Central memory CD8-positive, alpha-beta T cell (primary cell): ENCODE data around the gene C1QTNF12.
A peak's percentile ranks its signal among the peaks of the same experiment; 100 is the strongest.

Experiments used
- ATAC-seq: fragments of 150-1000 bp; cut with Tn5 transposase; replicated peaks from 2 replicates; pipeline ENCODE4 v1.10.0; 2022; ENCODE audit warnings: mild to moderate bottlenecking, moderate FRiP score, moderate number of reproducible peaks; ENCODE audit not compliant: poor library complexity, severe bottlenecking; ENCODE audit errors: extremely low read depth
- DNase-seq, 2 donors: peaks; one replicate each; pipeline ENCODE4 v3.0.0; 2021; ENCODE audit warnings: low spot score in 2 of 2
- H3K27ac Mint-ChIP-seq: one replicate; pipeline ENCODE4 v1.8.0; 2022; ENCODE audit warnings: low read depth, mild to moderate bottlenecking, moderate library complexity, mixed read lengths
- H3K27me3 Mint-ChIP-seq: one replicate; pipeline ENCODE4 v1.8.0; 2022; ENCODE audit warnings: mixed read lengths
- H3K36me3 Mint-ChIP-seq: one replicate; pipeline ENCODE4 v1.8.0; 2022; ENCODE audit warnings: mild to moderate bottlenecking, moderate library complexity, mixed read lengths; ENCODE audit not compliant: insufficient read depth
- H3K4me1 Mint-ChIP-seq: one replicate; pipeline ENCODE4 v1.8.0; 2022; ENCODE audit warnings: mixed read lengths
- H3K4me3 Mint-ChIP-seq: one replicate; pipeline ENCODE4 v1.8.0; 2022; ENCODE audit warnings: mild to moderate bottlenecking, moderate library complexity, mixed read lengths
- H3K9me3 Mint-ChIP-seq: one replicate; pipeline ENCODE4 v1.8.0; 2022; ENCODE audit warnings: mixed read lengths

Gene C1QTNF12

DNA sequence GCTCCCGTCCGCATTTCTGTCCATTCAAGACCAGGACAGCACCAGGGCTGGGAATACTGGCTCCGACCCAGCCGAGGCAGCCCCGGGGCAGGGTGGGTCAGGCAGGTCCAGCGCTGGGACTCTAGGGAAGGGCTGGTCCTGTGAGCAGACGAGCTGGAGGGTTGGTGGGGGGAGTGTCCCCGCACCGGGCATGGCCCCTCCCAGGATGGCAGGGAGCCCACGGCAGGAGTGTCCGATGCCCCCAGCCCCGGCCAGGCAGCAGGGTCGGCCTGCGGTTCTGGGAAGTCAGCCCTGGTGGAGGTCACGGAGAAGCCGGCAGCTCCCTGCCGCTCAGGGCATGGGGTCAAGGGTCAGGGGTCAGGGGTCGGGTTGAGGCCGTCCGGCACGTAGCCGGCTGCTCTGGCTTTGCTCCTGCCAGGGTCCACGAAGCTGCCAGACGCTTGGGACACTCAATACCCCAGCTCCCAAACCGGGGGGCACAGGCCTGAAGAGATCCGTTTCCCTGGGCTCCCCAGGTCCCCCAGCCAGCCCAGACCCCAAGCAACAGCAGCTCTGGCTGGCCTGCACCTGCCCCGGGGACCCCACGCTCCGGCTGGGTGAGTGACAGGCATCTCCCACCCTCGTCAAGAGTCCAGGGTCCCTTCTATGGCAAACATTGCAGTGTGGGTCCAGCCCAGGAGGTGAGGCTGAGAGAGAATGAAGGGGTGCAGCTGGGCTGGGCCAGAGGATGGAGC is 6.7 kb downstream of the C1QTNF12 start:
- Mint-ChIP-seq H3K4me3 (no peak overlapping the region), H3K27me3 (no peaks in the 10 kb centered on the region), H3K4me1 (no peaks in the 10 kb centered on the region), H3K36me3 (no peaks in the 10 kb centered on the region), H3K27ac (no peak overlapping the region), H3K9me3 (no peaks in the 10 kb centered on the region)
- no peak for DNase-seq
- ATAC-seq: no peak

DNA sequence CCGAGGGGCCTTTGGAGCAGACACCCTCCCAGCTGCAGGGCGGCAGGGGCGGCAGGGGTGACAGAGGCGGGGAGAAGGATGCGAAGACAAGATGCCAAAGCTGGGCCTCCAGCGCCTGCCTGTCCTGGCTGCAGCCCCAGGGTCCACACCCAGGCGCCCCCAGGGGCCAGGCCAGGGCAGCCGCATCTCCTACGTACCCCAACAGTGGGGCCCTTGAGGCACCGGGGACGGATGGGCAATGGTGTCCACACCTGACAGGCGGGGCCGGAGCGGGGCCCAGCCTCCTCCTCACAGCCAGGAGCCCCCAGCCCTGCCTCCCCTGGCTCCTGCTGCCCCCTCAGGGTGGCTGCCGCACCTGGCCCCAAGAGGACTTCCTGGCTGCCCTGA is 7.3 kb downstream of the C1QTNF12 start:
- Mint-ChIP-seq H3K36me3 (no peaks in the 10 kb centered on the region), H3K4me1 (peaks cover 5% of the 10 kb centered on the region)
- ATAC-seq: no peak

DNA sequence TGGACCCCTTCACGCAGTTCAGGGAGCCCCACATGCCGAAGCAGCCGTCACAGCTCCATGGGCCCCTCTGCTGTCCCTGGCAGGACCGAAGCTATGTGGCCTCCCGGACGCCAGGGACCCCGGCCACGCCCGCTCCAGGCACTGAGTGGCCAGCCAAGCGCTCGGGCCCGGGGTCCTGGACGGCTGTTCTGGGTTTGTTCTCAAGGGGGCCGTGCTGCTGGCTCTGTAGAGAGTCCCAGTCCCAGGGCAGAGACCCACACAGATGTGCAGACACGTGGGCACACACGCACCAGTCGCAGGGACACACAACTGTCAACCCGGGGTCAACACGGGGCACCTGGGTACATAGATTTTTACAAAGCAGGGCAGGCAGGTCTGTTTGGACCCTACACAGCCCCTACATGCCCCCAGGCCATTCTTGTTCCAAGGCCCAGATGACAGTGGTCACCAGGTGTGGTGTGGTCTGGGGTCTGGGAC is 7.8 kb downstream of the C1QTNF12 start:
- Mint-ChIP-seq H3K27me3 (no peaks in the 10 kb centered on the region), H3K4me3 (no peak overlapping the region)

More for the DNA sequence above, 7.3 kb downstream of the C1QTNF12 start:
- H3K9me3 Mint-ChIP-seq: no peaks in the 10 kb centered on the region
- no peak overlapping the region for H3K4me3 Mint-ChIP-seq
- DNase-seq: no peak
- no peak overlapping the region for H3K27ac Mint-ChIP-seq
- no peaks in the 10 kb centered on the region for H3K27me3 Mint-ChIP-seq

DNA sequence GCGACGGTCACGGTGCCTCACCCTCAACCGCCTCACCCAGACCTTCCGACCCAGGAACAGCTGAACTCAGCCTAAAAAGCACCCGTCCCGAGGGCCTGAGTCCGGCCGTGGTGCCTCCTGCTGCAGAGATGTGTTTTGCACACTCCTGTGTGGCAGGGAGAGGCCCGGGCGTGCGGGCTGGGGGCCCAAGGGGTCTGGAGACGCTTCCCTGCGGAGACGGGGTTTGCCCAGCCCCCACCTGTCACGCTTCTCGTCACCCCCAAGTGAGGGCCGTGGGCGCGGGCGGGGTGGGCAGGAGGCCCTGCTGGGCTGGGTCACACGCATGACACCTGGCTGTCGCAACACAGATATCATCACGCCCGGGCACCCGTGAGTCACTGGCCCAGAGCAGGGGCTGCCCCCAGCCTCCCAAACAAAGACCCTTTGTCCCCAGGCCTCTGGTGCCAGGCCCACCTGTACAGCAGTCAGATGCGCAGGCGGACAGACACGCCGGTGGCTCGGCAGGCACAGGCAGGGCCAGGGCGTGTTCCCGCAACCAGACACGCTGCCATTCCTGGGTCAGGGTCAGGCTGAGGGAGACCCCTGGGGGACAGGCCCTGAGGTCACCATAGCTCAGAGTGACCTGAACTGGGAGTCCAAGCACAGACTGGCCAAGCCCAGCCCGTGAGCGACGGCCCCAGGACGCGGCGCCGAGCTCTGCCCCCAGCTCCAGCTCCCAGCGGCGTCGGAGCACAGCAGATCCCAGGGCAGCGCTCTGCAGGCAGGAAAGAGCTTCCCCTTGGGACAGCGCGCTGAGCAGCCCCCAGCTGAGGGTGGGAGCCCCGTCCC is 8.4 kb downstream of the C1QTNF12 start:
- no peak overlapping the region for H3K4me3 Mint-ChIP-seq
- H3K4me1 Mint-ChIP-seq: peaks cover 15% of the 10 kb centered on the region
- H3K27ac Mint-ChIP-seq: peak overlapping the region; percentile 25
- H3K9me3 Mint-ChIP-seq: no peaks in the 10 kb centered on the region
- no peaks in the 10 kb centered on the region for H3K27me3 Mint-ChIP-seq
- ATAC-seq: no peak
- no peaks in the 10 kb centered on the region for H3K36me3 Mint-ChIP-seq
- no peak for DNase-seq

More for the DNA sequence above, 7.8 kb downstream of the C1QTNF12 start:
- no peaks in the 10 kb centered on the region for H3K36me3 Mint-ChIP-seq
- DNase-seq (no peak), ATAC-seq (no peak)
- H3K9me3 Mint-ChIP-seq: no peaks in the 10 kb centered on the region
- no peak overlapping the region for H3K27ac Mint-ChIP-seq
- peaks cover 10% of the 10 kb centered on the region for H3K4me1 Mint-ChIP-seq

DNA sequence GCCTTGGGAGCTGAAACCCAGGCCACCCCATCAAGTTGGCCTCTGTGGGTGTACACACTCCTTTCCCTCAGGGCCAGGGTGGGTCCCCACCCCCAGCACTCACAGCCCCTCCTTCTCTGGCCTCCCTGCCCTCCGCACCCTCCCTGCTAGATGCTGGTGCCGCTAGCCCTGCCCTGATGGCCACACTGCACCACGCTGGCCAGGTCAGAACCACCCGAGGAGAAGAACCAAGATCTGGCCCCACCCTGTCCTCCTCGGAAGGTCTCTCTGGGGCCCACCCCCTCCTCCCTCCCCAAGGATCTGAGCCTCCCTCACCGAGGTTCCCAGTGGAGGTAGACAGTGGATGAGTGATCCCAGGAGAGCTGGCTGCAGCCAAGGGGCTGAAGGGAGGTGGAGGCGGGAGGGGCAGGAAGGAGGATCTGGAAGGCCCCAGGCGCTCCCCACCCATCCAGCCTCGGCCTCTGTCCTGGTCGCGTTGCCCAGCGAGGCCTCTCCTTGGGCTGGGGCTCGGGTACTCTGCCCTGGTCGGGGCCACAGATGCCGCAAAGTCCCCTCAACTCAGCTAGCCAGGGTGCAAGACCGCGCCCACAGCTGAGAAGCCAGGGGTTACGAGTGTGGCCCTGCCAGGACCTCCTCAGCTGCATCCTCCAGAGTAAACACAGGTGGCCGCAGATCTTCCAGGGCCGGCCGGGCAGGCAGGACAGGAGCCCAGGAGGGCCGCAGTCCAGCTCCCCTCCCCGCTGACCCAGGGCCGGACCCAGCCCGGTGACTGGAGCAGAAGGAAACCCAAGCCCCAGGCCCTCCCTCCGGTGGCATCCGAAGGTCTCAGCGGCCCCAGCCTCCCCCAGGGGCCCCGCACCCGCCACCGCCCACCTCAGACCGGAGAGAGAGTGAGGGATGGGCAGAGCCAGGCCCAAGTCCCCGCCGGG is 9.3 kb downstream of the C1QTNF12 start:
- DNase-seq (no peak), ATAC-seq (no peak)
- H3K27me3 Mint-ChIP-seq: no peaks in the 10 kb centered on the region
- H3K4me1 Mint-ChIP-seq: peaks cover 15% of the 10 kb centered on the region
- H3K9me3 Mint-ChIP-seq: no peaks in the 10 kb centered on the region
- no peak overlapping the region for H3K4me3 Mint-ChIP-seq
- H3K36me3 Mint-ChIP-seq: no peaks in the 10 kb centered on the region
- no peak overlapping the region for H3K27ac Mint-ChIP-seq

DNA sequence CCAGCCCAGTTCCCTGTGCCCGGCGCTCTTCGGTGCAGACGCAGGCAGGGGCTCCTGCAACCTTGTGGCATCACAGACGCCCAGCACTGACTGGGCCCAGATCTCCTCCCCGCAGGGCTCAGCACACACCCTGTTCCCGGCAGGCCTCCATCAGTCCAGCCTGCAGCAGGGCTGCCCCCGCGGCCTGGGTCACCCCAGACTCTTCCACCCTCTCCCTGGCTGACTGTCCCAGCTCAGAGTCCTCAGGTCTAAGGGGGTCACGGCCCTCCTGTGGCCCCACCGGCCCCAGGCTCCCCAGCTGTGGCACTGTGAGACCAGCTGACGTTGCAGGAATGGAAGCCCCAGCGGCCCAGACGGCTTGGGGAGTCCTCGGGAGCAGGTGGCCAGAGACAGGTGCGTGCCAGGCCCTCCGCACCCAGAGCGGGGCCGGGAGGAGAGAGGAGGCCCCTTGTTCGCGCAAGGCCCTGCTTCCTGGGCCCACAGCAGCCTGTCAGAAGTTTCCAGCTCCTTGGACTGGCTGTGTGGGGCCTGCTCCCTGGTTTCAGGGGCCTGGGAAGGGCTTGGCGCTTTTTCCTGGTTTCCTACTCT is 10.3 kb downstream of the C1QTNF12 start:
- ATAC-seq (no peak), DNase-seq (no peak)
- Mint-ChIP-seq H3K9me3 (no peaks in the 10 kb centered on the region), H3K27me3 (no peaks in the 10 kb centered on the region), H3K4me1 (peaks cover 15% of the 10 kb centered on the region), H3K4me3 (no peak overlapping the region), H3K27ac (no peak overlapping the region), H3K36me3 (peaks cover 2% of the 10 kb centered on the region)

DNA sequence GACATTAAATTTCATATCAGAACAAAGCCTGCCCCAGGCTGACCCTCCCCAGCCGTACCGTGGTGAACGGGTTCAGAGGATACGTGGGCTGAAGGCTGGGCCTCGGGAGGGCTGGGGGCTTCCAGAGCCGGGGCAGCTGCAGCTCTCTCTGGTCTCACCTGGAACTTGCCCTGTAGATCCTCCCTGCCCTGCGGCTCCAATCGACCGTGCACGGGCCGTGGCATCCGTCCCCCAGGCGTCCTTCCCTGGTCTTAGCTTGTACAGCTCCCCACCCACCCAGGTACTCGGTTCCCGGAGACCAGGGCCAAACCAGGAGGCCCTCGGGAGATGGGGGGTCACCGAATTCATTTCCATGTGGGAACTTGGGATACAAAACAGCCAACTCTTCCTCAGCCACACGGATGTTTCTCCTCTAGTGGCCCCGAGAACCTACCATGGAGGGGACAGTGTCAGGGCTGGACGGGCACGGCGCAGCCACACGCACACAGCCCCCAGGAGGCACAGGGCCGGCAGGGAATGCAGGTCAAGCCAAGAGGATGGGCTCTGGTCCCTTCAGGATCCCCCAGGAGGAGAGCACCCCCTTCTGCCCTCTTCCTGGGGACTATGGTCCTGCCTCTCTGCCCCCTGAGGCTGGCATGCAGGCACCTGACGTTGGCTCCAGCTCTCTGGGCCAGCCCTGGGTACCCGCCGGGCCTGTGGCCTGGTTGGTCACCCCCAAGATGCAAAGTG is 11.3 kb downstream of the C1QTNF12 start:
- no peak for DNase-seq
- no peak overlapping the region for H3K27ac Mint-ChIP-seq
- H3K9me3 Mint-ChIP-seq: no peaks in the 10 kb centered on the region
- ATAC-seq: no peak
- H3K36me3 Mint-ChIP-seq: peaks cover 2% of the 10 kb centered on the region
- H3K27me3 Mint-ChIP-seq: no peaks in the 10 kb centered on the region
- H3K4me1 Mint-ChIP-seq: peaks cover 22% of the 10 kb centered on the region
- H3K4me3 Mint-ChIP-seq: peak overlapping the region; percentile 72

DNA sequence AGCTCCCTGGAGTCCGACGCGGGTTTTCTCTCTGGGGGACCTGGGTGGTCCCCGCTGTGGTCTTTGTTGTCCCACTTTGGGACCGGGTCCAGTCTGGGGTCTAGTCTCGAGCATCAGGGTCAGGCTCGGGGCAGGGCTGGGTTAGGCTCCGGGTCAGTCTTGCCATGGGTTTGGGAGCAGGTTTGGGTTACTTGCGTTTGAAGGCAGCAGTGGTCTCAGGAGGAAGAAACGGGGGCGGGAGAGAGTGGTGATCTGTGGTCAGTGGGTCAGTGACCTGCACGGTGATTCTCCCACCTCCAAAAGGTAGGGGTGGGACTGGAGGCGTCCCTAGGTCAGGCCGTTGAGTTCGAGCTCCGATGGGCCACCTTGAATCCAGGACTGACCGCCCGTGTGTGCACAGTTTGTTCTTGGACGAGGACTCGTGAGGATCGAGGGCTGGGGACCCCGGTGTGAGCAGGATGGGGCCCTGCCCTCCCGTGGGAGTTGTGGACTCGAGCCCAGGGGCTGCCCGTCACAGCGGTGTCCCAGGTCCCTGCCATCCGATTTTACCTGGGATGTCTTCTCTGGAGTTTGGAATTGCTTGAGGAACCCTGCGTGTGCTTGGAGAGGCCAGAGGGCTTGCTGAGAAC is 12.2 kb downstream of the C1QTNF12 start:
- Mint-ChIP-seq H3K4me1 (peaks cover 30% of the 10 kb centered on the region), H3K27ac (peak overlapping the region; percentile 32), H3K27me3 (no peaks in the 10 kb centered on the region), H3K4me3 (peak overlapping the region; percentile 72), H3K9me3 (no peaks in the 10 kb centered on the region), H3K36me3 (peaks cover 8% of the 10 kb centered on the region)
- ATAC-seq (no peak), DNase-seq (no peak)

DNA sequence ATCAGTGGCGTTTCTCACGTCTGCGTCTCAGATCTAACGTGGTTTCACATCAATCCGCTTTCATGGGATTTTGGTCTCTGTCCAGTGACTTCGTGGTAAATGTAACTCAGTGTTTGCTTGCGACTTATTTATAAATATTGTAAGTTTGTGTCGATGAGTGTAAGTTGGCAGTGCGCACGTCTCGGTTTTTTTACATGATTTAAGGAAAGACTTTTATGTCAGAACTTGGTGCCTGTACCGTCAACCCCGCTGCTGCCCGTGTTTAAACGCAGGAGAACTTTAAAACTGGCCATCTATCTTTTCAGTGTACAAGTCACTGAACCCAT is 13.0 kb downstream of the C1QTNF12 start:
- H3K9me3 Mint-ChIP-seq: no peaks in the 10 kb centered on the region
- H3K27ac Mint-ChIP-seq: peak overlapping the region; percentile 32
- ATAC-seq (no peak), DNase-seq (no peak)
- H3K4me1 Mint-ChIP-seq: peaks cover 31% of the 10 kb centered on the region
- no peaks in the 10 kb centered on the region for H3K27me3 Mint-ChIP-seq
- H3K4me3 Mint-ChIP-seq: peak overlapping the region; percentile 72
- H3K36me3 Mint-ChIP-seq: peaks cover 8% of the 10 kb centered on the region

DNA sequence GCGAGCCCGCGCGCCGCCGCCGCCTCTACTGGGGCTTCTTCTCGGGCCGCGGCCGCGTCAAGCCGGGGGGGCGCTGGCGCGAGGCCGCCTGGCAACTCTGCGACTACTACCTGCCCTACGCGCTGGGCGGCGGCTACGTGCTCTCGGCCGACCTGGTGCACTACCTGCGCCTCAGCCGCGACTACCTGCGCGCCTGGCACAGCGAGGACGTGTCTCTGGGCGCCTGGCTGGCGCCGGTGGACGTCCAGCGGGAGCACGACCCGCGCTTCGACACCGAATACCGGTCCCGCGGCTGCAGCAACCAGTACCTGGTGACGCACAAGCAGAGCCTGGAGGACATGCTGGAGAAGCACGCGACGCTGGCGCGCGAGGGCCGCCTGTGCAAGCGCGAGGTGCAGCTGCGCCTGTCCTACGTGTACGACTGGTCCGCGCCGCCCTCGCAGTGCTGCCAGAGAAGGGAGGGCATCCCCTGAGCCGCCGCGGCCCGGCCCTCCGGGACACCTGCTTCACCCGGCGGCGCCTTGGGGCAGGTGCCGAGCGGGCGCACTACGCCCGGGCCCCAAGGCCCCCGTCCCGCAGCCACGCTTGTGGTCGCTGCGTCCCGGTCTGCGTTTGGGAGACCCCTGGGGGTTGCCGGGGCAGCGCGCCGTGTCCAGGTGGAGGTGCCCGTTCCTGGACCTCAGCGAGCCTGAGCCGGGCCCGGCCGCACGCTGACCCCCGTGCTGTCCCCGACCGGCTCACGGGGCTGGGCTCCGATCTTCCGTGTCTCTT is 13.5 kb downstream of the C1QTNF12 start:
- Mint-ChIP-seq H3K4me3 (peak overlapping the region; percentile 72), H3K4me1 (peaks cover 31% of the 10 kb centered on the region), H3K27ac (peak overlapping the region; percentile 32), H3K9me3 (no peaks in the 10 kb centered on the region), H3K36me3 (peaks cover 11% of the 10 kb centered on the region), H3K27me3 (no peaks in the 10 kb centered on the region)
- ATAC-seq (no peak), DNase-seq (no peak)
